PFSK-1 (cell line): ENCODE data around the gene HOXC10.

ENCODE experiments used
- FOXP2 ChIP-seq: optimal IDR thresholded peaks from 2 replicates; pipeline ENCODE3; 2011; ENCODE audit warnings: borderline replicate concordance, control low read depth, inconsistent platforms; ENCODE audit not compliant: insufficient read depth; ENCODE audit errors: extremely low read length, extremely low read depth
- POLR2AphosphoS5 ChIP-seq: IDR thresholded peaks from 2 replicates; pipeline ENCODE4 v1.6.1; 2012; ENCODE audit warnings: low read depth, mild to moderate bottlenecking, control low read depth, low read length, moderate library complexity
- SIN3A ChIP-seq: IDR thresholded peaks from 2 replicates; pipeline ENCODE4 v1.6.1; 2012; ENCODE audit warnings: mild to moderate bottlenecking, low read length, moderate library complexity, borderline replicate concordance; ENCODE audit not compliant: insufficient read depth
- TAF1 ChIP-seq: IDR thresholded peaks from 2 replicates; pipeline ENCODE4 v1.6.1; 2012; ENCODE audit warnings: low read length, control low read depth, borderline replicate concordance; ENCODE audit not compliant: insufficient read depth
- TF ChIP-seq, protein P1 (sequence below), 2 experiments: IDR thresholded peaks; 2 replicates each; pipeline versions ENCODE4 v1.6.1 to v1.8.0; 2011 to 2012; ENCODE audit warnings: low read depth in 2 of 2, low read length in 2 of 2, control low read depth in 1 of 2, inconsistent platforms in 1 of 2, mild to moderate bottlenecking in 1 of 2, moderate library complexity in 1 of 2; ENCODE audit not compliant: insufficient read depth in 1 of 2

HOXC10 gene

DNA sequence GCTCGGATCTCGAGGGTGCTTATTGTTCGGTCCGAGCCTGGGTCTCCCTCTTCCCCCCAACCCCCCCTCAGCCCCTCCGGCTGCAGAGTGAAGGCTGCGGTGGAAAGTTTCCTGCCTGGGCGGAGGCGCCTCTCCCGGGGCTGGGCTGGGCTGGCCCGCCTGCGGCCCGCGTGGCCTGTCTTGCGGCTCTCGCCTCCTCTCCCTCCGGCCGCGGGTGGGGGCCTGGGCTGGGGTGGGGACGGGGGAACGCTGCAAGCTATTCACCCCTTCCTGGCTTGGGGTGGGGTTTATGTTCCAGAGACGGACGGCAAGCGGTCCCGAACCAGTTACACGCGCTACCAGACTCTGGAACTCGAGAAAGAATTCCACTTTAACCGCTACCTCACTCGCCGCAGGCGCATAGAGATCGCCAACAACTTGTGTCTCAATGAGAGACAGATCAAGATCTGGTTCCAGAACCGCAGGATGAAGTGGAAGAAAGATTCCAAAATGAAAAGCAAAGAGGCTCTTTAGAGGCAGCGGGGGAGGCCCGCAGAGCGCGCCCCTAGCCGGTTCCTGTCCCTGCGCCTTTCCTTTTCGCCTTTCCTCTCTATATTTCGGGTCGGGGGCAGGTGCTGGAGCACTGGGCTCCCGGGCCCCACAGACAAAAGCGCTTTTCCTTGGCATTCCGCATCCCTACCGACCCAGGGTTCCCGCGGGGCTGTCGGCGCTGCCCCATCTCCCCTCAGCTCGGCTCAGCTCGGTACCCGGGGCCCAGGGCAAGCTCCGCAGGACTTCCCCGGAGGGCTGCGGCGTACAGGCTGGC lies 49.2 kb downstream of the HOXC10 start:
- TF ChIP-seq POLR2AphosphoS5 (no peak), FOXP2 (no peak), TAF1 (no peak), SIN3A (no peak)
- TF ChIP-seq, protein P1, sequence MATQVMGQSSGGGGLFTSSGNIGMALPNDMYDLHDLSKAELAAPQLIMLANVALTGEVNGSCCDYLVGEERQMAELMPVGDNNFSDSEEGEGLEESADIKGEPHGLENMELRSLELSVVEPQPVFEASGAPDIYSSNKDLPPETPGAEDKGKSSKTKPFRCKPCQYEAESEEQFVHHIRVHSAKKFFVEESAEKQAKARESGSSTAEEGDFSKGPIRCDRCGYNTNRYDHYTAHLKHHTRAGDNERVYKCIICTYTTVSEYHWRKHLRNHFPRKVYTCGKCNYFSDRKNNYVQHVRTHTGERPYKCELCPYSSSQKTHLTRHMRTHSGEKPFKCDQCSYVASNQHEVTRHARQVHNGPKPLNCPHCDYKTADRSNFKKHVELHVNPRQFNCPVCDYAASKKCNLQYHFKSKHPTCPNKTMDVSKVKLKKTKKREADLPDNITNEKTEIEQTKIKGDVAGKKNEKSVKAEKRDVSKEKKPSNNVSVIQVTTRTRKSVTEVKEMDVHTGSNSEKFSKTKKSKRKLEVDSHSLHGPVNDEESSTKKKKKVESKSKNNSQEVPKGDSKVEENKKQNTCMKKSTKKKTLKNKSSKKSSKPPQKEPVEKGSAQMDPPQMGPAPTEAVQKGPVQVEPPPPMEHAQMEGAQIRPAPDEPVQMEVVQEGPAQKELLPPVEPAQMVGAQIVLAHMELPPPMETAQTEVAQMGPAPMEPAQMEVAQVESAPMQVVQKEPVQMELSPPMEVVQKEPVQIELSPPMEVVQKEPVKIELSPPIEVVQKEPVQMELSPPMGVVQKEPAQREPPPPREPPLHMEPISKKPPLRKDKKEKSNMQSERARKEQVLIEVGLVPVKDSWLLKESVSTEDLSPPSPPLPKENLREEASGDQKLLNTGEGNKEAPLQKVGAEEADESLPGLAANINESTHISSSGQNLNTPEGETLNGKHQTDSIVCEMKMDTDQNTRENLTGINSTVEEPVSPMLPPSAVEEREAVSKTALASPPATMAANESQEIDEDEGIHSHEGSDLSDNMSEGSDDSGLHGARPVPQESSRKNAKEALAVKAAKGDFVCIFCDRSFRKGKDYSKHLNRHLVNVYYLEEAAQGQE (IDR thresholded peaks at IDR 0.05; ENCODE audit: insufficient read depth in 1 of 2, low read depth in 2 of 2, low read length in 2 of 2): no peak

DNA sequence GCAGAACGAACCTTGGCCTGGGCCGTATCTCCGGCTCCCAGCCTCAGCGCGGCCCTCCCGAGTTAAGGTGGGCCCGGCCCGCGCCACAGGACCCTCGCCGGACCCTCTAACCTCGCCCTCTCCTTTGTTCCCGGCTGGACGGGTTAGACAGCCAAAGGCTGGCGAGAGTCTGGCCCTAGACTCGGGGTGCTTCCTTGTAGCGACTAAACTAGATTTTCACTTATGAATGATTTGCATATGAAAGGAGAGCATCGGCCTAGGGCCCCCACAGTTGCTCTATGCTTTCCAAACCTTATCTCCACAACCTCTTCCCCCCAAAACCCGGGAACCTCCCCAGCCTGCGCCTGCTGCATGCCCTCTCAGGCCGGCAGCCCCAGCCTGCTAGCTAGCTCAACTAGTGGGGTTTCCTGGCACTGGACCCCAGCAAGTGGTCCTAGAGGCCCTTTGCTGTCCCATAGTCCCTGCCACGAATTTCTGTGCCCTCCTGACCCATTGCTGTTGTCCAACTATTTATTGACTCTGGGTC lies 49.9 kb downstream of the HOXC10 start:
- TF ChIP-seq SIN3A: no peak
- no peak for TF ChIP-seq FOXP2
- no peak for TF ChIP-seq POLR2AphosphoS5
- TF ChIP-seq, protein P1 (IDR thresholded peaks at IDR 0.05; ENCODE audit: insufficient read depth in 1 of 2, low read depth in 2 of 2, low read length in 2 of 2): no peak
- no peak for TF ChIP-seq TAF1

DNA sequence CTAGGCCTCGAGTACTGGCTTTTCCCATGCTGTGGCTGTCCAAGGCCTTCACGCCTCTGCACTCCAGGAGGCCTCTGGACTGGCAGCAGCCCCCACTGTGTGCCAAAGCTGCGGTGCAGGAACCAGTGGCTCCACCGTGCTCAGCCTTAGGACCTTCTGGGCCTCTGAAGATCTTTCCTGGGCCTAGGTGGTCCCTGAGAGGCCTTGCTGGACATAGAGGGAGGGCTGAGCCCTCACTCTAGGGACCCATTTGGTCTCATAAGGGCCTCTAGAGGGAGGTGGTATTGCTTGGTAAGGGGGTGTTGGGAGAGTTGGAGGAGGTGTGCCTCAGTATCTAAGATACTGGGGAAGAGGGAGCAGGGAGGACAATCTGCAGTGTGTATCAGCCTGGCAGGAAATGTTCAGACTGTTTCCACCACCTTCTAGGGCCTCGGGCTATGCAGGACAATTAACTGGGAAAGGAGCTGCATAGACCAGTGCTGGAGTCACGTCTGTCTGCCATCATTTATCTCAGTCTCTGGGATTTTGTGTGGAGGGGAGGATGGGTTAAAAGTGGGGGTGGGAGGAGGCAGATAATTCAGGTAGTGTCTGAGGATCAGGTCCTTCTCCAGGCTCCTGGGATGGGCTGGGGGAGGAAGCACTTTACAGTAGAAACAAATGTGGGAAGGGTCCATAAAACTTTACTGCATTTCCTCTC lies 50.8 kb downstream of the HOXC10 start:
- TF ChIP-seq TAF1 (no peak), FOXP2 (no peak), POLR2AphosphoS5 (no peak), SIN3A (no peak)
- TF ChIP-seq, protein P1 (IDR thresholded peaks at IDR 0.05; ENCODE audit: insufficient read depth in 1 of 2, low read depth in 2 of 2, low read length in 2 of 2): no peak

DNA sequence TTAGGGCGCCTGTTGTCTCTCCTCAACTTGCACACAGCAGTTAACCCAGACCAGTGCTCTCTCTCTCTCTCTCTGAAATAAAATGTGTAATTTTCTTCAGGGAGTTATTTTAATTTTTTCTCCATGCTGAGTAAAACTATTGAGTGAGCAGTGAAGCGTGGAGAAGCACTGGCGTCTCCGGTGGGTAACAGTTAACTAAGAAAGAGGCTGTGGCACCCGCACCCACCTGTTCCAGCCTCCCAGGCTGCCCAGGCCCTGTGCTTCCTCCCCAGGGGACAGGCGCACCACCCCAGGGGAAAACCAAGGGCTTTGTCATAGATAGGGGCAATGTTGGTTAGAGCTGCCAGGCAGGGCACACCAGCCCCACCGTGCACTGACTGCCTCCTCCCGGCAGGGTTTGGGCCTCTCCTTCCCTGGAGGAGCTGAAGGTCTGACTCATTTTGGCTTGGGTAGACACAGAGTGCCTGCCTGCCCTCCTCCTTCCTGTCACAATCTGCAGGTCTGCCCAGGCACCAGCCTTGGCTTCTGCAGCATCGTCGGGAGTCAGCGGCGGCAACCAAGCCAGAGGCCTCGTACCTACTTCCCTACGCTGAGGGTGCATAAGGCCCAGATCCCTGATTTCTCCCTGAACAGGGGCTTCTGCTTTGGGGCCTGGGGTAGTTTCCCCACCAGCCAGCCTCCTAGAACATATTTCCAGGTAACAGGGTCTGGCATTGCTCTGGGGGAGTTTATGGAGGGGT lies 51.8 kb downstream of the HOXC10 start:
- TF ChIP-seq, protein P1 (IDR thresholded peaks at IDR 0.05; ENCODE audit: insufficient read depth in 1 of 2, low read depth in 2 of 2, low read length in 2 of 2): no peak
- TF ChIP-seq POLR2AphosphoS5: no peak
- TF ChIP-seq TAF1: no peak
- TF ChIP-seq SIN3A: no peak
- TF ChIP-seq FOXP2: no peak
